HG03025 (cell line): ENCODE data around the gene TRIP13.

Experiments
- ATAC-seq: cut with Tn5 transposase; IDR thresholded peaks from one replicate; pipeline ENCODE4 v1.9.1; 2021; ENCODE audit warnings: mild to moderate bottlenecking, moderate library complexity; ENCODE audit not compliant: unreplicated experiment, low FRiP score

Gene TRIP13

GRCh38 chr5:949815-950560 lies 57.3 kb downstream of the TRIP13 start:
- no peak for ATAC-seq

GRCh38 chr5:951940-952596 lies 59.4 kb downstream of the TRIP13 start:
- no peak for ATAC-seq

GRCh38 chr5:952597-953271 lies 60.0 kb downstream of the TRIP13 start:
- no peak for ATAC-seq

- ATAC-seq: no peak
These were observed 61.1 kb downstream of the TRIP13 start for GRCh38 chr5:953535-954449.

GRCh38 chr5:955886-956761 lies 63.4 kb downstream of the TRIP13 start:
- ATAC-seq: no peak

GRCh38 chr5:956941-957747 lies 64.5 kb downstream of the TRIP13 start:
- peak; percentile 46 for ATAC-seq

- ATAC-seq: no peak
These were observed 65.2 kb downstream of the TRIP13 start for GRCh38 chr5:957748-958485.

- ATAC-seq: no peak
These were observed 66.3 kb downstream of the TRIP13 start for GRCh38 chr5:958701-959571.

DNA sequence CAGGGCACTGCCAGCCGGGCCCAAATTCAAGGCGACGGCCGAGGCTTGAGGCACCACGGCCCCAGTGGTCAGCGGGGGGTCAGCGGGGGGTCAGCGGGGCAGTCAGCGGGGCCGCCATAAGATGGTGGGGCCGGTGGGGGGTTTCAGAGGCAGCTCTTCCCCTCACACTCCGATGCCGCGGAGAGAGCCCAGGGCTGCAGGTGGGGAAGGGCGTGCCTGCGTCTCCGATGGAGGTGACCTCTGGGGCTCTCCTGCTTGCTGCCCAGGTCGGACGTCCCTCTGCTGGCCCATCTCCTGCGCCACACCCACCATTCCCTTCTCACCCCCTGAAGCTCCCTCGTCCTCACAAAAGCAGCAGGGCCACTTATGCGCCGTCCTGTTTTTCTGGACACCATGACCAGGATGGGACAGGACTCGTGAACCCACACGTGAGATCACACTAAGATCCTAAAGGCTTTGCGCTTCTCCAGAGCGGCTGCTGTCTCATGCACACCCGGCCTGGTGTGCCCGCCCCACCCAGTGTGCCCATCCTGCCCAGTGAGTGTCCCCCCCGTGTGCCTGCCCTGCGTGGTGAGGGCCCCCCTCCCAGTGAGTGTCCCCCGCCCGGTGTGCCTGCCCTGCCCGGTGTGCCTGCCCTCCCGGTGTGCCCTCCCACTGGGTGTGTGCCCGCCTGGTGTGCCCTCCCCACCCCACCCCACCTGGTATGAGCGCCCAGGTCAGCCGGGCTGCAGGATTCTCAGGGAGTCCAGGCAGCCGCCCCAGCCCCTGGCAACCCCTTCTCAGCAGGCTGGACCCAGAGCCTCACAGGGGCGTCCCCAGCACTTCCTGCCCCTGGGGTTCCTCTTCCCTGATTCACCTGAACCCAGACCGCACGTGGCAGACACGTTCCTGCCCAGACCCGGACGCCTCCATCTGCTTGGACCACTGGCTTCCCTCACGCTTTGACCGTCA lies 67.2 kb downstream of the TRIP13 start:
- ATAC-seq: no peak

- ATAC-seq: no peak
These were observed 67.9 kb downstream of the TRIP13 start for GRCh38 chr5:960551-960950.

- ATAC-seq: no peak
These were observed 68.5 kb downstream of the TRIP13 start for GRCh38 chr5:961002-961710.

GRCh38 chr5:961711-962240 lies 69.1 kb downstream of the TRIP13 start:
- ATAC-seq: no peak

GRCh38 chr5:962386-962785 lies 69.7 kb downstream of the TRIP13 start:
- ATAC-seq: no peak

GRCh38 chr5:962801-963200 lies 70.1 kb downstream of the TRIP13 start:
- ATAC-seq: no peak

DNA sequence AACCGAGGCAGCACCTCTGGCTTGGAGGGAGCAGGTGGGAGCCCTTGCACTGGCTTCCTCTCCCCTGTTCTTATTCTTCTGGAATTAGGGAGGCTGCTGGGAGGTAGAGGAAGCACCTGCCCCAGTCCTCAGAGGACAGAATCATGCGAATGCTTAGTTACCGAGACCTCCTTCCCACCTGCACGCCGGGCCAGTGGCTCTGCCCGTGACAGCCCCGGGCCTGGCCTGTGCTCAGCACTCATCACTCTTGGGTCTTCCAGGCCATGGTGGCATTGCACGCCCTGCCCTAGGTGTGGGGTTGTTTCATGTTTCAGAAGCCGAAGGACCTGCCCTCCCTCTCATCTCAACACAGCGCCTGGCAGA lies 70.6 kb downstream of the TRIP13 start:
- ATAC-seq: no peak
